Myocyte (in vitro differentiated cells): ENCODE measurements around the gene GCA. TPM values are rescaled to one million over a fixed set of nuclear protein-coding genes. Genes with fewer than 3 reads are reported as not detected.

Experiments used
- total RNA-seq: library from RNA; depleted of rRNA; stranded (reverse); fragments of >200 nt; gene quantifications from 2 replicates; pipeline ENCODE4 v1.2.3, GENCODE V29; 2014

Gene GCA
- total RNA-seq, 1 donor from 2014 or later: 1.3 TPM

Other genes with a start within 250 kb of the GCA start
- gene GCG, start 191.9 kb upstream of the GCA start, total RNA-seq: not detected in 2 replicates
- 48.4 and 57.7 TPM in 2 replicates for gene FAP, start 100.7 kb upstream of the GCA start, total RNA-seq
- gene IFIH1, start 25.4 kb upstream of the GCA start, total RNA-seq: 4.5 and 5.1 TPM in 2 replicates